Measurements from ENCODE around the gene AP2A1.

Gene AP2A1

GRCh38 chr19:49855676-49856573, 89.1 kb downstream of the AP2A1 start:
- no peak for DNase-seq (ENCODE audit: low spot score)

- no peak for DNase-seq (ENCODE audit: low spot score)
Observed at GRCh38 chr19:49856574-49857021, 89.8 kb downstream of the AP2A1 start.

Measured in germinal center (tissue), 1 donor.